Peyer's patch (tissue), 4 donors: ENCODE data around the gene FBLN1. TPM values are rescaled to one million over a fixed set of nuclear protein-coding genes. Genes with fewer than 3 reads are reported as not detected.

Experiments used
- DNase-seq, 3 donors: peaks; one replicate each; pipeline ENCODE4 v3.0.0-alpha.2; 2017 to 2019
- H3K27ac ChIP-seq, 4 donors: fragments of 200-600 bp; sonication (generic); one replicate each; pipeline ENCODE4 v1.5.1; 2016 to 2019
- H3K27me3 ChIP-seq, 2 donors: fragments of 200-600 bp; sonication (generic); one replicate each; pipeline ENCODE4 v1.5.1; 2019
- H3K36me3 ChIP-seq, 3 donors: fragments of 200-600 bp; sonication (generic); one replicate each; pipeline ENCODE4 v1.5.1; 2016 to 2019
- H3K4me1 ChIP-seq, 4 donors: fragments of 200-600 bp; sonication (generic); one replicate each; pipeline ENCODE4 v1.5.1; 2016 to 2019
- H3K4me3 ChIP-seq, 4 donors: fragments of 200-600 bp; sonication (generic); 1 replicate in 3 of 4; 2 replicates in 1 of 4; pipeline ENCODE4 v1.5.1; 2016 to 2019; ENCODE audit warnings: mild to moderate bottlenecking in 1 of 4
- H3K9me3 ChIP-seq, 4 donors: fragments of 200-600 bp; sonication (generic); one replicate each; pipeline ENCODE4 v1.5.1; 2016 to 2019; ENCODE audit warnings: mild to moderate bottlenecking in 1 of 4
- CTCF ChIP-seq, 6 experiments: fragments of 450-650 bp in 4 of 6; fragments of 200-600 bp in 2 of 6; sonication (generic) in 1 of 6; IDR thresholded peaks; one replicate each; pipeline ENCODE4 v1.5.1; 2017 to 2019; ENCODE audit warnings: antibody characterized with exemption in 6 of 6, mild to moderate bottlenecking in 3 of 6, moderate library complexity in 1 of 6
- POLR2A ChIP-seq, 2 donors: fragments of 450-650 bp; IDR thresholded peaks; one replicate each; pipeline ENCODE4 v1.5.1; 2017; ENCODE audit warnings: antibody characterized with exemption in 2 of 2, mild to moderate bottlenecking in 2 of 2, moderate library complexity in 2 of 2
- total RNA-seq, 4 donors: library from RNA; depleted of rRNA; stranded (reverse); fragments of >200 nt; gene quantifications; one replicate each; pipeline ENCODE4 v1.1.0, GENCODE V29; 2016

The FBLN1 gene
- total RNA-seq, 4 donors from 2014 or later: 29.8 to 162 (median 136) TPM

GRCh38 chr22:45547731-45548130 is 45.0 kb downstream of the FBLN1 start:
- Histone ChIP-seq H3K36me3 (no peaks in the 10 kb centered on the region), H3K4me1 (peaks cover 0 to 32% (median 0%) of the 10 kb centered on the region in 4 donors), H3K4me3 (no peak overlapping the region), H3K27me3 (no peaks in the 10 kb centered on the region), H3K27ac (no peak overlapping the region), H3K9me3 (no peaks in the 10 kb centered on the region)
- peak in 1 of 3 donors; percentile 1 for DNase-seq
- TF ChIP-seq POLR2A (IDR thresholded peaks at IDR 0.05) (no peak), CTCF (IDR thresholded peaks at IDR 0.05) (no peak)

- no peaks in the 10 kb centered on the region for H3K36me3 ChIP-seq
- no peak for TF ChIP-seq POLR2A (IDR thresholded peaks at IDR 0.05)
- TF ChIP-seq CTCF (IDR thresholded peaks at IDR 0.05): no peak
- peak in 1 of 3 donors; percentile 36 for DNase-seq
- peak overlapping the region in 3 of 4 donors; percentile 49 to 83 (median 80) for H3K27ac ChIP-seq
- no peaks in the 10 kb centered on the region for H3K27me3 ChIP-seq
- H3K4me1 ChIP-seq: peaks cover 0 to 38% (median 0%) of the 10 kb centered on the region in 4 donors
- no peaks in the 10 kb centered on the region for H3K9me3 ChIP-seq
- H3K4me3 ChIP-seq: no peak overlapping the region
Measured at GRCh38 chr22:45548247-45548840, 45.7 kb downstream of the FBLN1 start.

- Histone ChIP-seq H3K4me3 (no peak overlapping the region), H3K9me3 (no peaks in the 10 kb centered on the region), H3K27me3 (no peaks in the 10 kb centered on the region), H3K4me1 (peaks cover 0 to 44% (median 0%) of the 10 kb centered on the region in 4 donors), H3K27ac (peak overlapping the region; percentile 51 to 83 (median 66)), H3K36me3 (no peaks in the 10 kb centered on the region)
- TF ChIP-seq POLR2A (IDR thresholded peaks at IDR 0.05) (no peak), CTCF (IDR thresholded peaks at IDR 0.05) (peak in 2 of 6 experiments; percentile 13 to 16)
- peak in 2 of 3 donors; percentile 54 to 74 for DNase-seq
Measured at GRCh38 chr22:45548991-45549761, 46.5 kb downstream of the FBLN1 start.

- H3K27me3 ChIP-seq: no peaks in the 10 kb centered on the region
- TF ChIP-seq CTCF (IDR thresholded peaks at IDR 0.05) (no peak), POLR2A (IDR thresholded peaks at IDR 0.05) (no peak)
- DNase-seq: no peak
- no peaks in the 10 kb centered on the region for H3K9me3 ChIP-seq
- H3K4me1 ChIP-seq: peaks cover 0 to 45% (median 0%) of the 10 kb centered on the region in 4 donors
- no peaks in the 10 kb centered on the region for H3K36me3 ChIP-seq
- H3K4me3 ChIP-seq: no peak overlapping the region
- peak overlapping the region; percentile 51 to 83 (median 66) for H3K27ac ChIP-seq
Measured at GRCh38 chr22:45549762-45550378, 47.2 kb downstream of the FBLN1 start.

GRCh38 chr22:45550416-45550815 is 47.7 kb downstream of the FBLN1 start:
- TF ChIP-seq CTCF (IDR thresholded peaks at IDR 0.05): no peak
- no peak for TF ChIP-seq POLR2A (IDR thresholded peaks at IDR 0.05)
- Histone ChIP-seq H3K4me3 (no peak overlapping the region), H3K36me3 (no peaks in the 10 kb centered on the region), H3K4me1 (peaks cover 0 to 45% (median 0%) of the 10 kb centered on the region in 4 donors), H3K9me3 (no peaks in the 10 kb centered on the region), H3K27ac (peak overlapping the region; percentile 27 to 83 (median 66)), H3K27me3 (no peaks in the 10 kb centered on the region)
- DNase-seq: peak in 1 of 3 donors; percentile 43
